ENCODE data around the gene USP25.

The USP25 gene

GRCh38 chr21:15894596-15894995 is 164.8 kb downstream of the USP25 start:
- DNase-seq (ENCODE audit: low read depth, low spot score) = no peak
- H3K9ac ChIP-seq (ENCODE audit: insufficient read length, low read depth) = no peak overlapping the region
- TF ChIP-seq ZNF274 (IDR thresholded peaks at IDR 0.05; ENCODE audit: low read depth, low read length) (no peak), SUZ12 (IDR thresholded peaks at IDR 0.05; ENCODE audit: extremely low read depth, insufficient read depth, insufficient read length) (no peak), YY1 (IDR thresholded peaks at IDR 0.05; ENCODE audit: insufficient read depth, insufficient read length) (no peak)

DNA sequence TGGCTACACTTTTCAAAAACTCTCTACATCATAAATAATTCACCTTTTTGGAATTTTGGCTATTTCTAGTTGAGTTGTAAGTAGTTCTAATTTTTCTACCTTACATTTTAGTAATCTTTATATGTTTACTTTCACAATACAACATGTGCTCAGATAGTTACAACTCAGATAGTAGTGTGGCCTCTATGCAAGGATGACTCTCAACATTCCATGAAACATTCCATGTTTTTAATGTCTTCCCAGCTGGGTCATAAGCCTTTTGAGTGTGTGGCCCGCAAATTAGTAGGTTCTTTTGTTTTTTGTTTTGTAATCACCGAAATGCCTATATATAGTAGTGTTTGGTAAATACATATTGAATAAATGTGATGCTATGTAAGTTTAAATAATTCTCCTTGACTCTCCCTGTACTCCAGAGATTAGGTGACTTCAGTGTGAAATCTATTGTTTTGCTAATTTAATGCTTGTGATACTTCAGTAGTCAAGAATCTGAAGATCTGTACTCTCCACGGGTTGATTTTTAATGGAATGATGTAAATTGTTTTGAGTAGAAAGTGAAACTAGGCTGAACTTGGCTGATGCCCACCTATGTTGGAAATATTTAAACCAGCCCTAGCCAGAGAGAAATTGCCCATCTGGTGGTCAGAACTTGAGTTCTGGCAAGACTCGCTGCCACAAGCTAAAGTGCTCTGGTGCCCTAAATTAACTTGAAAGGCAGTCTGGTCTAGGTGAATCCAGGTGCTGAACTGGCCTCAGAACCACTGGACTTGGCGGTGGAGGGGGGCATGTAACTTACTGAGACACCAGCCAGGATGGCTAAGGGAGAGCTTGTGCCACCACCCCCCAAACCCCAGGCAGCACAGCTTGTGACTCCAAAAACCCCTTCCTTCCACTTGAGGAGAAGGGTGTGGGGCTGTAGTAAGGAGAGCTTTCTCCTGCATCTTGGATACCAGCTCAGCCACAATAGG is 165.6 kb downstream of the USP25 start:
- H3K9ac ChIP-seq (ENCODE audit: insufficient read length, low read depth) = no peak overlapping the region
- H3K36me3 ChIP-seq (ENCODE audit: insufficient read depth, insufficient read length, low read length) = no peaks in the 10 kb centered on the region
- no peak for DNase-seq (ENCODE audit: low read depth, low spot score)
- H3K4me3 ChIP-seq (ENCODE audit: insufficient read length, low read depth) = no peak overlapping the region
- no peak for TF ChIP-seq SUZ12 (IDR thresholded peaks at IDR 0.05; ENCODE audit: extremely low read depth, insufficient read depth, insufficient read length)
- TF ChIP-seq YY1 (IDR thresholded peaks at IDR 0.05; ENCODE audit: insufficient read depth, insufficient read length) = no peak
- no peak for TF ChIP-seq ZNF274 (IDR thresholded peaks at IDR 0.05; ENCODE audit: low read depth, low read length)
- H3K4me1 ChIP-seq (ENCODE audit: insufficient read depth, insufficient read length) = no peaks in the 10 kb centered on the region
- no peaks in the 10 kb centered on the region for H3K9me3 ChIP-seq (ENCODE audit: insufficient read depth, low read length)
- no peaks in the 10 kb centered on the region for H3K27me3 ChIP-seq (ENCODE audit: insufficient read depth, insufficient read length)

More at GRCh38 chr21:15894596-15894995, 164.8 kb downstream of the USP25 start:
- Histone ChIP-seq H3K9me3 (ENCODE audit: insufficient read depth, low read length) (no peaks in the 10 kb centered on the region), H3K27me3 (ENCODE audit: insufficient read depth, insufficient read length) (no peaks in the 10 kb centered on the region), H3K4me3 (ENCODE audit: insufficient read length, low read depth) (no peak overlapping the region), H3K4me1 (ENCODE audit: insufficient read depth, insufficient read length) (no peaks in the 10 kb centered on the region), H3K36me3 (ENCODE audit: insufficient read depth, insufficient read length, low read length) (no peaks in the 10 kb centered on the region)

DNA sequence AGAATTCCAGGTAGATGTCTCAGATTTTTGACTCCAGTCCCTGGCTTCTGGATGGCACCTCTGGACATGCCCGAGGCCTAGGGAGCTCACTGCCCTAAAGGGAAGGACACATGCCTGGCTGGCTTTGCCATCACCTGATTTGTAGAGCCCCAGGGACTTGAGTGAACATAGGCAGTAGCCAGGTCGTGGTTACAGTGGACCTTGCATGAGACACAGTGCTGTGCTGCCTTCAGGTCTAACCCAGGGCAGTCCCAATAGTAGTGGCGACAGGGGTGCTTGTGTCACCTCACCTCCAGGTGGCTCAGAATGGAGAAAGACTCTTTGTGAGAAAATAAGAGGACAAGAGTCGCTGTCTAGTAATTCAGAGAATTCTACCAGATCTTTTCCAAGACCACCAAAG is 166.7 kb downstream of the USP25 start:
- Histone ChIP-seq H3K4me1 (ENCODE audit: insufficient read depth, insufficient read length) (no peaks in the 10 kb centered on the region), H3K9me3 (ENCODE audit: insufficient read depth, low read length) (no peaks in the 10 kb centered on the region), H3K36me3 (ENCODE audit: insufficient read depth, insufficient read length, low read length) (no peaks in the 10 kb centered on the region), H3K9ac (ENCODE audit: insufficient read length, low read depth) (no peak overlapping the region), H3K27me3 (ENCODE audit: insufficient read depth, insufficient read length) (no peaks in the 10 kb centered on the region), H3K4me3 (ENCODE audit: insufficient read length, low read depth) (no peak overlapping the region)
- DNase-seq (ENCODE audit: low read depth, low spot score) = no peak
- TF ChIP-seq SUZ12 (IDR thresholded peaks at IDR 0.05; ENCODE audit: extremely low read depth, insufficient read depth, insufficient read length) (no peak), ZNF274 (IDR thresholded peaks at IDR 0.05; ENCODE audit: low read depth, low read length) (no peak), YY1 (IDR thresholded peaks at IDR 0.05; ENCODE audit: insufficient read depth, insufficient read length) (no peak)

DNA sequence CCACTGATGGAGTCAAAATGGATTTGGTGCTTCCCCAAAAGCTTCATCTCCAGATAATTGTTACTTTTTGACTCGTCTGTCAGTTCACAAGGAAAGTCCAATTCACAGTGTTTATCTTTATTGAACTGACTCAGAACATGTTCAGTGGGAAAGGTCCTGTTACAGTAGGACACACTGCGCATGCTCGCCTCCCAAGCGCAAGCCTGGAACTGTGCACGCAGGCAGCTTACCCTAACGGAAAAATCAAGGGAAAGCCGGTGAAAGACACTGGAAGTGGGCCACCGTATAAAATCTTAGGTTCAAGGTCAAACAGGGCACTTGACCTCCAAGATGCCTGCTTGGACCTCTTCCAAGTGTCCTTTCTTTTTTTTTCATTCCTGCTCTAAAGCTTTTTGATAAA is 174.6 kb downstream of the USP25 start:
- TF ChIP-seq YY1 (IDR thresholded peaks at IDR 0.05; ENCODE audit: insufficient read depth, insufficient read length) (no peak), SUZ12 (IDR thresholded peaks at IDR 0.05; ENCODE audit: extremely low read depth, insufficient read depth, insufficient read length) (no peak), ZNF274 (IDR thresholded peaks at IDR 0.05; ENCODE audit: low read depth, low read length) (no peak)
- no peaks in the 10 kb centered on the region for H3K9me3 ChIP-seq (ENCODE audit: insufficient read depth, low read length)
- DNase-seq (ENCODE audit: low read depth, low spot score) = no peak

GRCh38 chr21:15908187-15908586 is 178.4 kb downstream of the USP25 start:
- H3K4me3 ChIP-seq (ENCODE audit: insufficient read length, low read depth) = no peak overlapping the region
- TF ChIP-seq ZNF274 (IDR thresholded peaks at IDR 0.05; ENCODE audit: low read depth, low read length) (no peak), YY1 (IDR thresholded peaks at IDR 0.05; ENCODE audit: insufficient read depth, insufficient read length) (no peak), SUZ12 (IDR thresholded peaks at IDR 0.05; ENCODE audit: extremely low read depth, insufficient read depth, insufficient read length) (no peak)
- DNase-seq (ENCODE audit: low read depth, low spot score) = no peak
- no peaks in the 10 kb centered on the region for H3K9me3 ChIP-seq (ENCODE audit: insufficient read depth, low read length)
- no peaks in the 10 kb centered on the region for H3K36me3 ChIP-seq (ENCODE audit: insufficient read depth, insufficient read length, low read length)
- no peak overlapping the region for H3K9ac ChIP-seq (ENCODE audit: insufficient read length, low read depth)
- no peaks in the 10 kb centered on the region for H3K27me3 ChIP-seq (ENCODE audit: insufficient read depth, insufficient read length)
- no peaks in the 10 kb centered on the region for H3K4me1 ChIP-seq (ENCODE audit: insufficient read depth, insufficient read length)

More for the DNA sequence above, 174.6 kb downstream of the USP25 start:
- Histone ChIP-seq H3K9ac (ENCODE audit: insufficient read length, low read depth) (no peak overlapping the region), H3K27me3 (ENCODE audit: insufficient read depth, insufficient read length) (no peaks in the 10 kb centered on the region), H3K4me1 (ENCODE audit: insufficient read depth, insufficient read length) (no peaks in the 10 kb centered on the region), H3K36me3 (ENCODE audit: insufficient read depth, insufficient read length, low read length) (no peaks in the 10 kb centered on the region), H3K4me3 (ENCODE audit: insufficient read length, low read depth) (no peak overlapping the region)

GRCh38 chr21:15928196-15928595 is 198.4 kb downstream of the USP25 start:
- Histone ChIP-seq H3K36me3 (ENCODE audit: insufficient read depth, insufficient read length, low read length) (no peaks in the 10 kb centered on the region), H3K9ac (ENCODE audit: insufficient read length, low read depth) (no peak overlapping the region), H3K9me3 (ENCODE audit: insufficient read depth, low read length) (no peaks in the 10 kb centered on the region; the same call in 1 of the 2 replicates), H3K4me3 (ENCODE audit: insufficient read length, low read depth) (no peak overlapping the region), H3K27me3 (ENCODE audit: insufficient read depth, insufficient read length) (no peaks in the 10 kb centered on the region), H3K4me1 (ENCODE audit: insufficient read depth, insufficient read length) (no peaks in the 10 kb centered on the region)
- no peak for DNase-seq (ENCODE audit: low read depth, low spot score)
- TF ChIP-seq ZNF274 (IDR thresholded peaks at IDR 0.05; ENCODE audit: low read depth, low read length) = no peak
- TF ChIP-seq SUZ12 (IDR thresholded peaks at IDR 0.05; ENCODE audit: extremely low read depth, insufficient read depth, insufficient read length) = no peak
- TF ChIP-seq YY1 (IDR thresholded peaks at IDR 0.05; ENCODE audit: insufficient read depth, insufficient read length) = no peak

- DNase-seq (ENCODE audit: low read depth, low spot score) = no peak
- no peak overlapping the region for H3K9ac ChIP-seq (ENCODE audit: insufficient read length, low read depth)
- H3K36me3 ChIP-seq (ENCODE audit: insufficient read depth, insufficient read length, low read length) = no peaks in the 10 kb centered on the region
- no peaks in the 10 kb centered on the region for H3K4me1 ChIP-seq (ENCODE audit: insufficient read depth, insufficient read length)
- no peaks in the 10 kb centered on the region for H3K27me3 ChIP-seq (ENCODE audit: insufficient read depth, insufficient read length)
- TF ChIP-seq ZNF274 (IDR thresholded peaks at IDR 0.05; ENCODE audit: low read depth, low read length) (no peak), YY1 (IDR thresholded peaks at IDR 0.05; ENCODE audit: insufficient read depth, insufficient read length) (no peak), SUZ12 (IDR thresholded peaks at IDR 0.05; ENCODE audit: extremely low read depth, insufficient read depth, insufficient read length) (no peak)
- H3K9me3 ChIP-seq (ENCODE audit: insufficient read depth, low read length) = no peaks in the 10 kb centered on the region; the same call in 1 of the 2 replicates
- H3K4me3 ChIP-seq (ENCODE audit: insufficient read length, low read depth) = no peak overlapping the region
Observed at GRCh38 chr21:15928686-15929425, 199.1 kb downstream of the USP25 start.

Measured in NT2/D1 (cell line).